ENCODE data around the gene IL37.

IL37 gene

GRCh38 chr2:112893752-112894151 lies 17.2 kb upstream of the IL37 start (continued):
- no peak for TF ChIP-seq POU6F1 (CRISPR knock-in tag; IDR thresholded peaks at IDR 0.05; ENCODE audit: borderline replicate concordance, low read depth)
- no peak for TF ChIP-seq TOX (CRISPR knock-in tag; IDR thresholded peaks at IDR 0.05; ENCODE audit: borderline replicate concordance)
- no peak for TF ChIP-seq ZFP3 (CRISPR knock-in tag; IDR thresholded peaks at IDR 0.05)
- TF ChIP-seq RARB (CRISPR knock-in tag; IDR thresholded peaks at IDR 0.05) = no peak
- no peak for TF ChIP-seq OSR1 (CRISPR knock-in tag; IDR thresholded peaks at IDR 0.05)
- TF ChIP-seq ZFP30 (CRISPR knock-in tag; IDR thresholded peaks at IDR 0.05) = no peak

GRCh38 chr2:112896909-112897623 lies 13.9 kb upstream of the IL37 start:
- no peak for ATAC-seq
- TF ChIP-seq ZNF565 (CRISPR knock-in tag; conservative IDR thresholded peaks at IDR 0.05; ENCODE audit: low read depth) (no peak), PATZ1 (CRISPR knock-in tag; IDR thresholded peaks at IDR 0.05; ENCODE audit: borderline replicate concordance) (no peak), GLIS3 (CRISPR knock-in tag; IDR thresholded peaks at IDR 0.05) (no peak), ISL1 (CRISPR knock-in tag; IDR thresholded peaks at IDR 0.05) (no peak), TSHZ2 (CRISPR knock-in tag; IDR thresholded peaks at IDR 0.05) (no peak), CREB5 (CRISPR knock-in tag; IDR thresholded peaks at IDR 0.05; ENCODE audit: low read depth) (no peak), TOX (CRISPR knock-in tag; IDR thresholded peaks at IDR 0.05; ENCODE audit: borderline replicate concordance) (no peak), CSDC2 (CRISPR knock-in tag; IDR thresholded peaks at IDR 0.05) (no peak)

GRCh38 chr2:112897624-112897978 lies 13.4 kb upstream of the IL37 start:
- ATAC-seq = no peak
- no peak for TF ChIP-seq CSRNP3 (CRISPR knock-in tag; IDR thresholded peaks at IDR 0.05)
- no peak for TF ChIP-seq PPARA (CRISPR knock-in tag; IDR thresholded peaks at IDR 0.05; ENCODE audit: borderline replicate concordance)
- no peak for TF ChIP-seq RARB (CRISPR knock-in tag; IDR thresholded peaks at IDR 0.05)
- no peak for TF ChIP-seq ESRRG (CRISPR knock-in tag; IDR thresholded peaks at IDR 0.05)
- TF ChIP-seq ISL1 (CRISPR knock-in tag; IDR thresholded peaks at IDR 0.05) = no peak
- TF ChIP-seq PATZ1 (CRISPR knock-in tag; IDR thresholded peaks at IDR 0.05; ENCODE audit: borderline replicate concordance) = no peak
- TF ChIP-seq ZFP30 (CRISPR knock-in tag; IDR thresholded peaks at IDR 0.05) = no peak
- TF ChIP-seq TOX (CRISPR knock-in tag; IDR thresholded peaks at IDR 0.05; ENCODE audit: borderline replicate concordance) = no peak
- TF ChIP-seq ZNF70 (CRISPR knock-in tag; IDR thresholded peaks at IDR 0.05) = no peak
- no peak for TF ChIP-seq ZFP3 (CRISPR knock-in tag; IDR thresholded peaks at IDR 0.05)
- no peak for TF ChIP-seq SNAI2 (CRISPR knock-in tag; IDR thresholded peaks at IDR 0.05)
- no peak for TF ChIP-seq TSHZ2 (CRISPR knock-in tag; IDR thresholded peaks at IDR 0.05)
- no peak for TF ChIP-seq TCF4 (CRISPR knock-in tag; IDR thresholded peaks at IDR 0.05; ENCODE audit: borderline replicate concordance)
- TF ChIP-seq BACH2 (CRISPR knock-in tag; IDR thresholded peaks at IDR 0.05; ENCODE audit: borderline replicate concordance) = no peak
- no peak for TF ChIP-seq CREB5 (CRISPR knock-in tag; IDR thresholded peaks at IDR 0.05; ENCODE audit: low read depth)
- TF ChIP-seq CSDC2 (CRISPR knock-in tag; IDR thresholded peaks at IDR 0.05) = no peak

Data from SK-N-SH treated with all-trans-retinoic acid at 6 μM for 48 hours (cell line).